ENCODE results near the gene RAB23.

GRCh38 chr6:57159127-57159526 is 63.0 kb downstream of the RAB23 start:
- no peak for TF ChIP-seq CTCF (IDR thresholded peaks at IDR 0.05)
- TF ChIP-seq ZFX (IDR thresholded peaks at IDR 0.05; ENCODE audit: borderline replicate concordance), result no peak
